ENCODE data around the gene UBE4B.

The UBE4B gene

GRCh38 chr1:10117865-10118264, 85.1 kb downstream of the UBE4B start:
- TF ChIP-seq CTCF (IDR thresholded peaks at IDR 0.05; ENCODE audit: low read depth, low read length) = no peak
- H3K9me3 ChIP-seq (ENCODE audit: severe bottlenecking) = no peaks in the 10 kb centered on the region
- H3K36me3 ChIP-seq = peaks cover 53% of the 10 kb centered on the region
- DNase-seq = no peak
- no peaks in the 10 kb centered on the region for H3K27me3 ChIP-seq (ENCODE audit: insufficient read depth, low read depth, severe bottlenecking)
- H3K4me3 ChIP-seq (ENCODE audit: low read depth, low read length) = no peak overlapping the region
- no peak overlapping the region for H3K27ac ChIP-seq

GRCh38 chr1:10121688-10122087, 88.9 kb downstream of the UBE4B start:
- Histone ChIP-seq H3K4me3 (ENCODE audit: low read depth, low read length) (no peak overlapping the region), H3K9me3 (ENCODE audit: severe bottlenecking) (no peaks in the 10 kb centered on the region), H3K27ac (no peak overlapping the region), H3K36me3 (peaks cover 55% of the 10 kb centered on the region), H3K27me3 (ENCODE audit: insufficient read depth, low read depth, severe bottlenecking) (no peaks in the 10 kb centered on the region)
- DNase-seq = no peak
- TF ChIP-seq CTCF (IDR thresholded peaks at IDR 0.05; ENCODE audit: low read depth, low read length) = no peak

- no peak overlapping the region for H3K27ac ChIP-seq
- H3K36me3 ChIP-seq = peaks cover 54% of the 10 kb centered on the region
- no peak overlapping the region for H3K4me3 ChIP-seq (ENCODE audit: low read depth, low read length)
- no peak for TF ChIP-seq CTCF (IDR thresholded peaks at IDR 0.05; ENCODE audit: low read depth, low read length)
- no peaks in the 10 kb centered on the region for H3K27me3 ChIP-seq (ENCODE audit: insufficient read depth, low read depth, severe bottlenecking)
- no peaks in the 10 kb centered on the region for H3K9me3 ChIP-seq (ENCODE audit: severe bottlenecking)
- no peak for DNase-seq
Observed at GRCh38 chr1:10122926-10123325, 90.2 kb downstream of the UBE4B start.

- no peak overlapping the region for H3K4me3 ChIP-seq (ENCODE audit: low read depth, low read length)
- H3K9me3 ChIP-seq (ENCODE audit: severe bottlenecking) = no peaks in the 10 kb centered on the region
- no peak overlapping the region for H3K27ac ChIP-seq
- H3K36me3 ChIP-seq = peaks cover 71% of the 10 kb centered on the region
- H3K27me3 ChIP-seq (ENCODE audit: insufficient read depth, low read depth, severe bottlenecking) = no peaks in the 10 kb centered on the region
- no peak for DNase-seq
- TF ChIP-seq CTCF (IDR thresholded peaks at IDR 0.05; ENCODE audit: low read depth, low read length) = no peak
Observed at GRCh38 chr1:10128101-10128765, 95.5 kb downstream of the UBE4B start.

GRCh38 chr1:10132316-10132715, 99.6 kb downstream of the UBE4B start:
- no peak for TF ChIP-seq CTCF (IDR thresholded peaks at IDR 0.05; ENCODE audit: low read depth, low read length)
- Histone ChIP-seq H3K27ac (no peak overlapping the region), H3K9me3 (ENCODE audit: severe bottlenecking) (no peaks in the 10 kb centered on the region), H3K4me3 (ENCODE audit: low read depth, low read length) (no peak overlapping the region), H3K27me3 (ENCODE audit: insufficient read depth, low read depth, severe bottlenecking) (no peaks in the 10 kb centered on the region), H3K36me3 (peaks cover 71% of the 10 kb centered on the region)
- DNase-seq = no peak

- Histone ChIP-seq H3K4me3 (ENCODE audit: low read depth, low read length) (no peak overlapping the region), H3K27me3 (ENCODE audit: insufficient read depth, low read depth, severe bottlenecking) (no peaks in the 10 kb centered on the region), H3K27ac (no peak overlapping the region), H3K9me3 (ENCODE audit: severe bottlenecking) (no peaks in the 10 kb centered on the region), H3K36me3 (peaks cover 68% of the 10 kb centered on the region)
- no peak for DNase-seq
- TF ChIP-seq CTCF (IDR thresholded peaks at IDR 0.05; ENCODE audit: low read depth, low read length) = no peak
Observed at GRCh38 chr1:10132852-10133251, 100.1 kb downstream of the UBE4B start.

All from WERI-Rb-1 (cell line).